Common myeloid progenitor, CD34-positive (primary cell): ENCODE measurements around the gene SPACA4. TPM values are rescaled to one million over a fixed set of nuclear protein-coding genes. Genes with fewer than 3 reads are reported as not detected.
A peak's percentile ranks its signal among the peaks of the same experiment; 100 is the strongest.

Source experiments
- CTCF ChIA-PET: fragments of 350-600 bp; sonication (Branson Sonifier 250); formaldehyde crosslinking; loops from one replicate; lab custom pipeline; 2021; ENCODE audit warnings: antibody characterized with exemption; lab: Charles Lee
- POLR2A ChIA-PET: fragments of 350-600 bp; sonication (Branson Sonifier 250); formaldehyde crosslinking; loops from one replicate; lab custom pipeline; 2021; ENCODE audit warnings: antibody characterized with exemption; lab: Charles Lee
- DNase-seq, 3 donors: peaks; one replicate each; pipeline versions ENCODE4 v3.0.0 to v3.0.0-alpha.2; 2013
- H3K27ac ChIP-seq, 2 experiments: 1 replicate in 1 of 2; 2 replicates in 1 of 2; pipeline ENCODE4 v1.7.0; 2013; ENCODE audit warnings: inconsistent platforms in 2 of 2, low read length in 2 of 2, mild to moderate bottlenecking in 2 of 2, low read depth in 1 of 2, moderate library complexity in 1 of 2; ENCODE audit not compliant: severe bottlenecking in 2 of 2, insufficient read depth in 1 of 2, poor library complexity in 1 of 2
- H3K27me3 ChIP-seq, 5 experiments: replicated peaks in 2 of 5; 1 replicate in 3 of 5; 2 replicates in 2 of 5; pipeline versions ENCODE4 v1.6.1 to v1.7.0; 2013; ENCODE audit warnings: low read length in 4 of 5, mild to moderate bottlenecking in 2 of 5, moderate library complexity in 2 of 5, inconsistent platforms in 1 of 5; ENCODE audit not compliant: insufficient read depth in 5 of 5, control insufficient read depth in 4 of 5
- H3K36me3 ChIP-seq, 4 experiments: 1 replicate in 2 of 4; 2 replicates in 2 of 4; pipeline versions ENCODE4 v1.6.1 to v1.7.0; 2013; ENCODE audit warnings: low read length in 3 of 4, control low read depth in 1 of 4, mild to moderate bottlenecking in 1 of 4; ENCODE audit not compliant: control insufficient read depth in 4 of 4, insufficient read depth in 4 of 4
- H3K4me1 ChIP-seq, 4 experiments: 1 replicate in 3 of 4; 2 replicates in 1 of 4; pipeline versions ENCODE4 v1.6.1 to v1.7.1; 2013; ENCODE audit warnings: low read length in 3 of 4, mild to moderate bottlenecking in 3 of 4, control low read depth in 1 of 4, inconsistent platforms in 1 of 4, moderate library complexity in 1 of 4; ENCODE audit not compliant: control insufficient read depth in 4 of 4, insufficient read depth in 4 of 4; ENCODE audit errors: control extremely low read depth in 1 of 4
- H3K4me3 ChIP-seq, 7 experiments: 1 replicate in 4 of 7; 2 replicates in 3 of 7; pipeline versions ENCODE4 v1.5.1 to v1.7.0; 2013; ENCODE audit warnings: mild to moderate bottlenecking in 7 of 7, low read length in 6 of 7, moderate library complexity in 6 of 7, inconsistent platforms in 2 of 7, low read depth in 2 of 7, control low read depth in 1 of 7; ENCODE audit not compliant: insufficient read depth in 4 of 7, control insufficient read depth in 1 of 7; ENCODE audit errors: extremely low read depth in 1 of 7
- H3K9me3 ChIP-seq, 5 experiments: 1 replicate in 4 of 5; 2 replicates in 1 of 5; pipeline versions ENCODE4 v1.6.1 to v1.7.1; 2013; ENCODE audit warnings: low read length in 4 of 5, mild to moderate bottlenecking in 2 of 5, inconsistent platforms in 1 of 5, low read depth in 1 of 5, moderate library complexity in 1 of 5; ENCODE audit not compliant: control insufficient read depth in 4 of 5, insufficient read depth in 2 of 5; ENCODE audit errors: control extremely low read depth in 1 of 5
- WGBS: methylation state at CpG from one replicate; pipeline ENCODE4 v1.1.5; 2013; ENCODE audit not compliant: insufficient coverage; 5-methylcytosine and 5-hydroxymethylcytosine counted together
- polyA plus RNA-seq: library from polyadenylated mRNA; unstranded; fragments of 120-200 nt; gene quantifications from one replicate; pipeline ENCODE4 v1.2.1, GENCODE V29; 2013

The SPACA4 gene, protein sequence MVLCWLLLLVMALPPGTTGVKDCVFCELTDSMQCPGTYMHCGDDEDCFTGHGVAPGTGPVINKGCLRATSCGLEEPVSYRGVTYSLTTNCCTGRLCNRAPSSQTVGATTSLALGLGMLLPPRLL
- 0.05 TPM for polyA plus RNA-seq

DNA sequence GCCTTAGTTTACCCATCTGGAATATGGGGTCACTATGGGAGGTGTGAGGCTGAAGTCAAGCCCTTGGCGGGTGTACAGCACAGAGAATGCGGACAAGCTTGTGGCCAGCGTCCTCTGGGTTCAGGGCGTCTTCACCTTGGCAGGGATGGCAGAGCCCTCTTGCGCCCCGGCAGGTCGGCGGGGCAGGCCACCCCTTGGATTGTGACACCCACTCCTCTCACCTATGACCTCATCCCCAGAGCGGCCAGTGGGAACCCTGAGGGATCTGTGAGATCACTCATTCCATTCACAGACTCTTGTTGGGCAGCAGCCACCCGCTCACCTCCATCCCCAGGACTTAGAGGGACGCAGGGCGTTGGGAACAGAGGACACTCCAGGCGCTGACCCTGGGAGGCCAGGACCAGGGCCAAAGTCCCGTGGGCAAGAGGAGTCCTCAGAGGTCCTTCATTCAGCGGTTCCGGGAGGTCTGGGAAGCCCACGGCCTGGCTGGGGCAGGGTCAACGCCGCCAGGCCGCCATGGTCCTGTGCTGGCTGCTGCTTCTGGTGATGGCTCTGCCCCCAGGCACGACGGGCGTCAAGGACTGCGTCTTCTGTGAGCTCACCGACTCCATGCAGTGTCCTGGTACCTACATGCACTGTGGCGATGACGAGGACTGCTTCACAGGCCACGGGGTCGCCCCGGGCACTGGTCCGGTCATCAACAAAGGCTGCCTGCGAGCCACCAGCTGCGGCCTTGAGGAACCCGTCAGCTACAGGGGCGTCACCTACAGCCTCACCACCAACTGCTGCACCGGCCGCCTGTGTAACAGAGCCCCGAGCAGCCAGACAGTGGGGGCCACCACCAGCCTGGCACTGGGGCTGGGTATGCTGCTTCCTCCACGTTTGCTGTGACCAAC, at the start of gene SPACA4:
SPACA4 (plus strand) TSS at position 280 of the 896 bp plus-strand sequence; CDS start at position 517, 237 bp downstream.
- Histone ChIP-seq H3K9me3 (no peaks in the 10 kb centered on the region), H3K27me3 (no peaks in the 10 kb centered on the region), H3K4me1 (peaks cover 0 to 8% (median 2%) of the 10 kb centered on the region in 4 experiments), H3K27ac (no peak within 1 kb of the TSS), H3K36me3 (no peaks in the 10 kb centered on the region), H3K4me3 (no peak within 1 kb of the TSS)
- ChIA-PET POLR2A (no interaction called here), CTCF (interaction anchor here (1.1 to 4.7 kb wide), 5 partner anchors 11 to 117 kb away, joined by 3 to 57 read pairs (median 5); no protein-coding TSS in a partner anchor)
- whole genome bisulfite sequencing, result 94% methylated on average over 38 of the region's 39 CpGs
- DNase-seq, result no peak

DNA sequence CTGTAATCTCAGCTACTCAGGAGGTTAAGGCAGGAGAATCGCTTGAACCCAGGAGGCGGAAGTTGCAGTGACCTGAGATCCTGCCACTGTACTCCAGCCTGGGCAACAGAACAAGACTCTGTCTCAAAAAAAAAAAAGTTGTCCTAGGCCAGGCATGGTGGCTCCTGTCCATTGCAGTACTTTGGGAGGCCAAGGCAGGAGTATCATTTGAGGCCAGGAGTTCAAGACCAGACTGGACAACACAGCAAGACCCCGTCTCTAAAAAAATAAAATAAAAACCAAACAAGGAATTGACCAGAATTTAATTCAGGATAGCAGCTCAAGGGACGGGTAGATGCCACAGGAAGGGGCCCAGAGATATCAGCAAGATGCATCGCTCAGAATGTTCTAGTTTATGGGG, 49.7 kb upstream of the SPACA4 start:
- Histone ChIP-seq H3K27me3 (peaks cover 0 to 5% (median 4%) of the 10 kb centered on the region in 5 experiments), H3K9me3 (no peaks in the 10 kb centered on the region), H3K27ac (no peak overlapping the region), H3K4me1 (peaks cover 0 to 12% (median 3%) of the 10 kb centered on the region in 4 experiments), H3K4me3 (no peak overlapping the region), H3K36me3 (no peaks in the 10 kb centered on the region)
- ChIA-PET POLR2A (no interaction called here), CTCF (interaction anchor here (1.1 kb wide), 1 partner anchor 48 kb away, joined by 3 read pairs; no protein-coding TSS in a partner anchor)
- DNase-seq, result no peak
- 97% methylated on average over 5 of the region's 5 CpGs for WGBS

DNA sequence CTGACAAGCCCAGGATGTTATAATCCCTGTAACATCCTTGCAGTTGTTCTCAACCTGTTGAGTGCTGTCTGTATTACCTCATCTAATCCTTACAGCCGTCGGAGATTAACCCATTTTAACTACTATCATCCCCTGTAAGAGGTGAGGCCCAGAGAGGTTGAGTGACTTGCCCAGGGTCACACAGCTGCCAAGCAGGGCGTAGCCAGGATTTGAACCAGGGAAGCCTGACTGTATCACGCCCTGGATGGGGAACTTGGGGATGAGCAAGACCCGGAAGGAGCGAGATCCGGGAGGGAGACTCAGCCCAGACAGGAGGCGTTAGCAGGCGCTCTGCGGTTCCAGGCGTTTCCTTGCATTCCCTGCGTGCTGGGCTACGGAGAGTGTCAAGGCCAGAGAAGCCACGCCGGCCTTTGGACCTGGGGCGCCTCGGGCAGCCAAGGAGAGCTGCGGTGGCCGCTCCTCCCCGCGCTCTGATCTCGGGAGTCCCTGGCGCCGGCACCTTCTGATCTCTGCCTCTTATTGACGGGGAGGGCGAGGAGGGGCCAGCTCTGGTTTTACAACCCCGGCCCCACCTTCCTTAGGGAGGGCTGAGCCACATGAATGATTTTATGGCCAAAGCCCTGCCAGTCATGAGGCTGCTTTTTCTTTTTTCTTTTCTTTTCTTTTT, 48.4 kb upstream of the SPACA4 start:
- Histone ChIP-seq H3K36me3 (no peaks in the 10 kb centered on the region), H3K4me1 (peaks cover 0 to 12% (median 3%) of the 10 kb centered on the region in 4 experiments), H3K27me3 (peaks cover 0 to 5% (median 4%) of the 10 kb centered on the region in 5 experiments), H3K9me3 (no peaks in the 10 kb centered on the region), H3K27ac (no peak overlapping the region), H3K4me3 (peak overlapping the region in 4 of 7 experiments; percentile 19 to 48 (median 24))
- POLR2A ChIA-PET, result interaction anchor here (0.5 kb wide), 1 partner anchor 10 kb away, joined by 3 read pairs; no protein-coding TSS in a partner anchor
- WGBS, result 20% methylated on average over 22 of the region's 27 CpGs
- CTCF ChIA-PET, result interaction anchor here (1.2 kb wide), 1 partner anchor 69 kb away, joined by 3 read pairs; no protein-coding TSS in a partner anchor
- peak; percentile 16 to 63 (median 51) for DNase-seq

DNA sequence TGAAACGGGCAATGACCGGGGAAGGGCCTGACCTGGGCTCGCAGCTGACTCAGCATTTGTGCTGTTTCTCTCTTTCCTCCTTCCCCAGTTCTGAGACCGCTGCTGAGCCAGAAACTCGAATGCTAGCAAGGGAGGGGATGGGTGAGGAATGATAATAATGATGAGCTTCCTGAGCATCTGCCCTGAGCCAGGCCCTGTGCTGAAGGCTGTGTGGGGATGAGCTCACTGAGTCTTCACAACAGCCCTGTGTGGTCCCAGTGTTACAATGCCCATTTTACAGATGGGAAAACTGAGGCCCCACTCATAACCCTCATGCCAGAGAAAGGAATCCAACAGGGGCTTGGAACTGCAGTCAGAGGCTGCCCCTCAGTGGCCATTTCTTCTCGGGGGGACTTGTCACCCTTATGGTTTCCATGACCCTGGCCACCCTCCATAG, 46.4 kb upstream of the SPACA4 start:
- Histone ChIP-seq H3K9me3 (no peaks in the 10 kb centered on the region), H3K27me3 (peaks cover 0 to 5% (median 4%) of the 10 kb centered on the region in 5 experiments), H3K4me1 (peaks cover 0 to 4% (median 2%) of the 10 kb centered on the region in 4 experiments), H3K4me3 (no peak overlapping the region), H3K27ac (no peak overlapping the region), H3K36me3 (no peaks in the 10 kb centered on the region)
- CTCF ChIA-PET, result interaction anchor here (0.6 kb wide), 1 partner anchor 54 kb away, joined by 4 read pairs; the partner anchor contains the start of gene FAM83E
- POLR2A ChIA-PET, result no interaction called here
- WGBS, result 100% methylated on average over 1 of the region's 6 CpGs
- peak in 2 of 3 donors; percentile 44 to 51 for DNase-seq

DNA sequence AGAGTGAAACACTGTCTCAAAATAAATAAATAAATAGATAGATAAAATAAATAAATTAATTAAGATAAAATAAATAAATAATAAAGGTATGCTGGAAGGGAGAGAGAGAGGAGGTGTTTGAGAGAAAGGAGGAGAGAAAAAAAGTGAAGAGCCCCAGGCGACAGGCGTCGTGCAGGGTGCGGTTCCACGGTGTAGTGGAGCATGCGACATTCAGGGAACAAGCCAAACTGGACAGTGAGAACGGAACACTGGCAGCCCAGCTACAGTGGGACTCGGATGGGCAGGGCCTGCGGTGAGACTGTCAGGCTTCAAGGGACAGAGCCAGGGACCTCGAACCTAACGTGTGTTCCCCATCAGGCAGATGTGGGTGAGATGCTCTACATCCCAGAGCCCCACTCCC, 45.1 kb upstream of the SPACA4 start:
- no peak for DNase-seq
- Histone ChIP-seq H3K9me3 (no peaks in the 10 kb centered on the region), H3K36me3 (no peaks in the 10 kb centered on the region), H3K27me3 (peaks cover 0 to 5% (median 4%) of the 10 kb centered on the region in 5 experiments), H3K27ac (no peak overlapping the region), H3K4me3 (no peak overlapping the region), H3K4me1 (peaks cover 0 to 4% (median 2%) of the 10 kb centered on the region in 4 experiments)
- WGBS, result 90% methylated on average over 11 of the region's 11 CpGs
- CTCF ChIA-PET, result no interaction called here
- POLR2A ChIA-PET, result no interaction called here

DNA sequence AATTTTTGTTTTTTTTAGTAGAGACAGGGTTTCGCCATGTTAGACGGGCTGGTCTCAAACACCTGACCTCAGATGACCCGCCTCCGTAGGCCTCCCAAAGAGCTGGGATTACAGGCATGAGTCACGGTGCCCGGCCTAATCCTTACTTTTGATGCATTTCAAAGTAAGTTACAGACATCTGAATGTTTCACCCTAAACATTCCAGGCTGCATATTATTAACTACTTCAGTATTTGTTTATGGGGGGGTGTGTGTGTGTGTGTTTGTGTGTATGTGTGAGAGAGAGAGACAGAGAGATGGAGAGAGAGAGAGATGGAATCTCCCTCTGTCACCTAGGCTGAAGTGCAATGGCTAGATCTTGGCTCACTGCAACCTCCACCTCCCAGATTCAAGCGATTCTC, 41.5 kb upstream of the SPACA4 start:
- DNase-seq, result no peak
- Histone ChIP-seq H3K4me1 (no peaks in the 10 kb centered on the region), H3K36me3 (no peaks in the 10 kb centered on the region), H3K4me3 (no peak overlapping the region), H3K9me3 (peaks cover 0 to 1% (median 0%) of the 10 kb centered on the region in 5 experiments), H3K27ac (no peak overlapping the region), H3K27me3 (peaks cover 0 to 11% (median 9%) of the 10 kb centered on the region in 5 experiments)
- CTCF ChIA-PET, result no interaction called here
- POLR2A ChIA-PET, result no interaction called here
- whole genome bisulfite sequencing, result 100% methylated on average over 5 of the region's 7 CpGs
